ENCODE measurements around the gene JAG1. TPM values are rescaled to one million over a fixed set of nuclear protein-coding genes. Genes with fewer than 3 reads are reported as not detected.

JAG1 gene
- total RNA-seq, 1 experiment from 2014 or later = 45.2 TPM

GRCh38 chr20:10709916-10710315, 36.1 kb upstream of the JAG1 start:
- Mint-ChIP-seq H3K4me3 (no peak overlapping the region), H3K27me3 (ENCODE audit: low read depth) (no peaks in the 10 kb centered on the region), H3K4me1 (peaks cover 15% of the 10 kb centered on the region), H3K36me3 (no peaks in the 10 kb centered on the region), H3K9me3 (0 out of 2 replicates have a peak, but pooled peaks cover 2% of the 10 kb centered on the region), H3K27ac (no peak overlapping the region)
- CTCF ChIA-PET = interaction anchor here (0.7 kb wide), 1 partner anchor 261 kb away, joined by 4 read pairs; no protein-coding TSS in a partner anchor
- TF ChIP-seq USF1 (CRISPR knock-in tag; IDR thresholded peaks at IDR 0.05) (no peak), ATF6 (CRISPR knock-in tag; IDR thresholded peaks at IDR 0.05) (no peak), CDX4 (CRISPR knock-in tag; IDR thresholded peaks at IDR 0.05; ENCODE audit: borderline replicate concordance) (no peak), ZNF425 (CRISPR knock-in tag; conservative IDR thresholded peaks at IDR 0.05) (no peak), USF2 (CRISPR knock-in tag; IDR thresholded peaks at IDR 0.05) (no peak), ZNF396 (CRISPR knock-in tag; IDR thresholded peaks at IDR 0.05; ENCODE audit: borderline replicate concordance) (no peak), MYBL2 (CRISPR knock-in tag; IDR thresholded peaks at IDR 0.05) (no peak), CTCF (IDR thresholded peaks at IDR 0.05) (no peak), CBFB (CRISPR knock-in tag; IDR thresholded peaks at IDR 0.05; ENCODE audit: low read depth) (no peak), ERG (CRISPR knock-in tag; IDR thresholded peaks at IDR 0.05) (no peak), FOXK1 (CRISPR knock-in tag; IDR thresholded peaks at IDR 0.05) (no peak), HMGA2 (CRISPR knock-in tag; IDR thresholded peaks at IDR 0.05) (no peak), IRF1 (CRISPR knock-in tag; IDR thresholded peaks at IDR 0.05) (no peak), TP53 (CRISPR knock-in tag; IDR thresholded peaks at IDR 0.05) (no peak)
- POLR2A ChIA-PET = no interaction called here
- DNase-seq (ENCODE audit: low spot score) (no peak), ATAC-seq (no peak)
